BE2C (cell line): Measurements from ENCODE around the gene ARMH1.
"Not testable (repeated sequence)": the region's sequence is repeated elsewhere in the genome, so short reads cannot be mapped to it uniquely, and the experiment has no call there.

Experiments
- DNase-seq: peaks from one replicate; pipeline ENCODE4 v3.0.0-alpha.2; 2020
- H3K27me3 ChIP-seq: fragments of 250-450 bp; sonication (Bioruptor Pico); 2 replicates; pipeline ENCODE4 v1.5.1; 2020; ENCODE audit warnings: mild to moderate bottlenecking
- H3K36me3 ChIP-seq: fragments of 250-450 bp; sonication (Bioruptor Pico); 2 replicates; pipeline ENCODE4 v1.5.1; 2020; ENCODE audit warnings: mild to moderate bottlenecking
- H3K4me1 ChIP-seq: fragments of 250-450 bp; sonication (Bioruptor Pico); 2 replicates; pipeline ENCODE4 v1.5.1; 2020
- H3K4me3 ChIP-seq: 2 replicates; pipeline ENCODE4 v1.5.1; 2011; ENCODE audit warnings: low read depth, low read length
- H3K9me3 ChIP-seq: fragments of 250-450 bp; sonication (Bioruptor Pico); 2 replicates; pipeline ENCODE4 v1.5.1; 2020
- CTCF ChIP-seq: IDR thresholded peaks from 2 replicates; pipeline ENCODE4 v1.5.1; 2012; ENCODE audit warnings: mild to moderate bottlenecking, low read depth, low read length

ARMH1 gene

GRCh38 chr1:44743211-44743610 lies 68.7 kb downstream of the ARMH1 start:
- DNase-seq = no peak
- Histone ChIP-seq H3K9me3 (no peaks in the 10 kb centered on the region), H3K27me3 (no peaks in the 10 kb centered on the region), H3K4me1 (no peaks in the 10 kb centered on the region), H3K36me3 (peaks cover 8% of the 10 kb centered on the region), H3K4me3 (no peak overlapping the region)
- TF ChIP-seq CTCF = no peak

GRCh38 chr1:44747878-44748277 lies 73.4 kb downstream of the ARMH1 start:
- H3K9me3 ChIP-seq = no peaks in the 10 kb centered on the region
- no peaks in the 10 kb centered on the region for H3K27me3 ChIP-seq
- H3K36me3 ChIP-seq = peaks cover 18% of the 10 kb centered on the region
- DNase-seq = no peak
- no peaks in the 10 kb centered on the region for H3K4me1 ChIP-seq
- H3K4me3 ChIP-seq = no peak overlapping the region
- no peak for TF ChIP-seq CTCF

- H3K27me3 ChIP-seq = no peaks in the 10 kb centered on the region
- no peak for TF ChIP-seq CTCF
- DNase-seq = no peak
- H3K4me1 ChIP-seq = no peaks in the 10 kb centered on the region
- H3K9me3 ChIP-seq = no peaks in the 10 kb centered on the region
- no peak overlapping the region for H3K4me3 ChIP-seq
- peaks cover 40% of the 10 kb centered on the region for H3K36me3 ChIP-seq
Observed at GRCh38 chr1:44757420-44757819, 82.9 kb downstream of the ARMH1 start.

GRCh38 chr1:44759077-44759476 lies 84.6 kb downstream of the ARMH1 start:
- TF ChIP-seq CTCF = no peak
- Histone ChIP-seq H3K4me3 (no peak overlapping the region), H3K4me1 (no peaks in the 10 kb centered on the region), H3K9me3 (no peaks in the 10 kb centered on the region), H3K27me3 (no peaks in the 10 kb centered on the region), H3K36me3 (peaks cover 37% of the 10 kb centered on the region)
- no peak for DNase-seq

GRCh38 chr1:44760876-44761275 lies 86.4 kb downstream of the ARMH1 start:
- H3K27me3 ChIP-seq = no peaks in the 10 kb centered on the region
- H3K4me3 ChIP-seq = no peak overlapping the region
- H3K9me3 ChIP-seq = no peaks in the 10 kb centered on the region
- peaks cover 27% of the 10 kb centered on the region for H3K36me3 ChIP-seq
- no peaks in the 10 kb centered on the region for H3K4me1 ChIP-seq
- no peak for DNase-seq
- TF ChIP-seq CTCF = no peak

GRCh38 chr1:44766421-44766820 lies 91.9 kb downstream of the ARMH1 start:
- not testable (repeated sequence) for H3K27me3 ChIP-seq, H3K4me1 ChIP-seq, H3K9me3 ChIP-seq, DNase-seq, H3K4me3 ChIP-seq
- peaks cover 12% of the 10 kb centered on the region for H3K36me3 ChIP-seq
